Epidermal melanocyte (primary cell): ENCODE data around the gene LCLAT1.
"Not testable (repeated sequence)": the region's sequence is repeated elsewhere in the genome, so short reads cannot be mapped to it uniquely, and the experiment has no call there.

Experiments
- DNase-seq: peaks from one replicate; pipeline ENCODE4 v3.0.0; 2011; ENCODE audit warnings: low spot score; ENCODE audit not compliant: insufficient read length

The LCLAT1 gene

DNA sequence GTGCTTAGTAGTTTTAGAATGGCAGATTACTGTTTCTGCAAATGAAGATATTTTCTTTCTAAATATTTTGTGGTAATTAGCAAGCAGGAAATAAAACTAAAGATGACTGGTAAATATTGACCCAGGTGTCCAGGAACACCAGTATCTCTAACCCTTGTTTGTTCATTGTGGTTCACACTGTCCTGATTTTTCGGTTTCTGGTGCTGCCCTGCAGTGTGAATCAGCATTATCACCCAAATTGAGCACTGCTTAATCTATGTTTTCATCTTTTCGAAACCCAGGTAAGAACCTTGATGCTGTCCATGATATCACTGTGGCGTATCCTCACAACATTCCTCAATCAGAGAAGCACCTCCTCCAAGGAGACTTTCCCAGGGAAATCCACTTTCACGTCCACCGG lies 192.8 kb downstream of the LCLAT1 start:
- DNase-seq = no peak

- no peak for DNase-seq
Observed at GRCh38 chr2:30641765-30642345, 194.8 kb downstream of the LCLAT1 start.

GRCh38 chr2:30643013-30643412 lies 196.0 kb downstream of the LCLAT1 start:
- DNase-seq = not testable (repeated sequence)

DNA sequence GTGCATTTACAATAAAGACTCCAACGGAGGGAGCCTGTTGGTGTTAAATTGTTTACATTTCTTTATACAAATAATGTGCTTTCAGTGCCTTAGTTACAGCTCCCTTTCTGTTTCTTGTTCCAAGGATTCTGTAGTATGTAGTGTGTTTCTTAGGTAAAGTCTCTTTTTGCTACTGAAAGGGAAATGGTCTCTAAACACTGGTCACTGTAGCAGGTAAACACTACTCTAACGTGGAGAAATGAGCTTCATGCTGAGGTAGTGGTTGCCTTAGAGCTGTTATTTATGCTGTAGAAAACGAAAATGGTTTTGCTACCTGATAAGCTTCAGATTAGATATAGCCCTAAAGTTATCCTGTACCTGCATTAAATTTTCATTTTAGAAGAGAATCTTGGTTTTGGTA lies 196.6 kb downstream of the LCLAT1 start:
- DNase-seq = no peak

- DNase-seq = no peak
Observed at GRCh38 chr2:30645081-30645744, 198.2 kb downstream of the LCLAT1 start.

GRCh38 chr2:30645745-30646119 lies 198.7 kb downstream of the LCLAT1 start:
- DNase-seq = no peak

DNA sequence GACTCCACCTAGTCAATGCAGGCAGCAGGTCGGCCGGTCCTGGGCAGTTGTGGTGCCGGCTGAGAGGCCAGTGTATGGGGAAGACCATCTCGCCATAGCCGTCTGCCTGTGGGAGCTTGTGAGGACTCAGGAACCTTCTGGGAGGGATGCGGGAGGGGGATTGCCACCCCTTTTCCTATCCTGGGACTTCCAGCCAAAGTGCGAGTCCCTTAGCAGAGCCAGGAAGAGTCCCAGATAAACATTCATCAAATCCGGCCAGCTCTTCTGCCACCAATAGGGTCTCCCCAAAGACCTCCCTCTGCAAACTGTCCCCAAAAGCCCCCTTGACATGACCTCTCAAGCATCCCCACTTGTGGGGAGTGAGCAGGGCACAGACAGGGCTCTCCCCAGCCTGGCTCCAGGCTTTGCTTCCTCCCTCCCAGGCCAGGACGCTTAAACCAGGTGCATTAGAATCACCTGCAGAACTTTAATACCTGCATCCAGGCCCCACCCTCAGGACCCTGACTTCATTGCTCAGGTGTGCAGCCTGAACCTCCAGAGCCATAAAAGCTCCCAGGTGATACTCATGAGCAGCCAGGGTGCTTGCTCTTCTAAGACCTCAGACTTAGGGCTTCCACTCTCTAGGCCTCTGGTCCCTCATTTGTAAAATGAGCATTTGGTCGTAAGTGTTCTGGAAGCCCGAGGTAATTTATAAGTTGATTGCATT lies 200.9 kb downstream of the LCLAT1 start:
- DNase-seq = no peak

GRCh38 chr2:30649278-30649677 lies 202.2 kb downstream of the LCLAT1 start:
- no peak for DNase-seq

DNA sequence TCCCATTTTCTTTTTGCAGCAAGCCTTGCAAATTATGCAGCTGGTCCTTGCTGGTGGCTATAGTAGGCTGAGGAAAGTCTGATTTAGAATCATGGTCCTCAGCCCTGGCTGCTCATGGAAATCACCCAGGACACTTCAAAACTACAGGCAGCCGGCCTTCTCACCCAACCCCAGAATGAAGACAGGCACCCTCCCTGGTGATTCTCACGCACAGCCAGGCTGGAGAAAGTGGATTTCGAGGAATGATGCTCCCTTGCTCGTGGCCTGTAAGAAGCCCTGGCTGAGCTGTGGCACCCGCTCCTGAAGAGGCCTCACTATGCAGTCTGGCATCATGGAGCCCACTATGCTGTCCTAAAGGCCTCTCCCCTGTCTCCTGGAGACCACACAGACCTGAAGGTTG lies 202.8 kb downstream of the LCLAT1 start:
- DNase-seq = no peak

GRCh38 chr2:30652271-30652915 lies 205.3 kb downstream of the LCLAT1 start:
- no peak for DNase-seq

GRCh38 chr2:30653847-30654246 lies 206.8 kb downstream of the LCLAT1 start:
- DNase-seq = no peak

DNA sequence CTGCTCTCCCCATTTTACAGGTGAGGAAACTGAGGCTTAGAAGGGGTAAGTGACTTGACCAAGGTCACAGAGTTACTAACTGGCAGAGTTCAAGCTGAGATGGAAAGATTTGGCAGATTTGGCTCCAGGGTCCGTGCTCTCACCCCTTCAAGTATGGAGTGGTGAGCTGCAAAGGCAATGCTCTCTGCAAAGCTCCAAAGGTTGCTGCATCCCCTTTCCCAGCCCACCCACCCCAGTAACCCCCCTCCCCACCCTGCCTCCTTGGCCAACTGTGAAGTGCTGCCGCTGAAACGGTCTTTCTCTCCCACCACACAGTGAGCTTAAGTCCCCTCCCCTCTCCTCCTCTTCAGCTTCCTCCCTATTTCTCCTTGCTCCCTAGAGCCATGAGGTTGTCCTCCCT lies 207.4 kb downstream of the LCLAT1 start:
- DNase-seq = no peak

- no peak for DNase-seq
Observed at GRCh38 chr2:30655211-30655610, 208.2 kb downstream of the LCLAT1 start.

GRCh38 chr2:30655660-30656059 lies 208.6 kb downstream of the LCLAT1 start:
- DNase-seq = no peak

- DNase-seq = no peak
Observed at GRCh38 chr2:30656079-30656478, 209.0 kb downstream of the LCLAT1 start.

GRCh38 chr2:30661173-30662107 lies 214.4 kb downstream of the LCLAT1 start:
- DNase-seq = no peak

DNA sequence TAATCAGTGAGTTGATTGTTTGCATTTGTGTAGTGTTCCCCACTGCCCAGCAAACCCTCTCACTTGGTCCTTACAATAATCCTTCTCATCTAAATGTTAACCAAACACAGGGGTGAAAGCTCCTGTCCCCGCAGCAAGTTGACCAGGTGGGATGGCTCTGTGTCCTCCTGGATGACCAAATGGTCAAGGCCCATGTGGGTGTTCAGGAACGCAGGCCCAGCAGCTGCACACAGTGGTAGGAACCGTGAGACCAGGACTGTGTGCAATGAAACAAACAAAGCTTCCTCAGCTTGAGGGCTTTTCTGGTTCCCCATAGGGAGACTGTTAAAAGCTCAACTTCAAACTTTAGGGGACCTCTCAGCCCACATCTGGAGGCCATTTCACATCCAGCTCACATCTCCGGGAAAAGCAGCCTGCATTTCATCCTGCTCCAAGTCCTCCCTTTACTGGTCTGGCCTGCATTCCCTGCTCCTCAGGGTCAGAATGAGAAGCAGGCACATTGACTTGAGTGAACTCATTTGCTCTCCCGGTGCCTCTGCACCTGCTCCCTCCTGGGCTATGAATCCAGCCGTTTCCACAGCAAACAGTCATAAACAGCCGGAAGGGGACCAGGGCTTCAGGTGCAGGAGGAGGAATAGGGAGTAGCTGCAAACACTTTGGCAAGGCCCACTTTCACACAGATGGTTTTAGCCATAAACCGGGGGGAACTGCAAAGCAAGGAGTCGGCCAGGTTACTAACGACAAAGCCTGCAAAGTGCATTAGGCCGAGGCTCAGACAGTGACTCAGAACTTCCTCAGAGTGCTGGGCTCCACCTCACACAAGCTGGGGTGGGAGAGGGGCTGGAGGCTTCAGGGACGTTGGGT lies 215.5 kb downstream of the LCLAT1 start:
- DNase-seq = no peak

GRCh38 chr2:30663321-30663720 lies 216.3 kb downstream of the LCLAT1 start:
- no peak for DNase-seq

DNA sequence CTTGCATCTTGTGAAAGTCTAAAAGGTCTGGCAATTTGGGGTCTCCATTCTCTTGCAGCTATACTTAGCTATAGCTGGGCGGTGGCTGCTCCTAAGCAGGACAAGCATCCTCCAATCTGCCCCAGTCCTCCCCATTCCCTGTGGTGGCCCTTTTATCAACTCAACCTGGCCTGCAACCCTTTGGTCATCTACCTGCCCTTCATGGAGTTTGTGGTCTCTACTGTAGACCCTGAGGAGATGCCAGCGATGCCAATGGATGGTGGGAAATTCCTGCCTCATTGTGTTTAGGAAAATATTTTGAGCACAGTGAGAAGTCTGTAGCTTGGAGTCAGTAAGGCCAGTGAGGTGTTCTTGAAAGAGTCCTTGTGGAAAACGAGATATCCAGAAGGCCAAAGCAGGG lies 216.8 kb downstream of the LCLAT1 start:
- no peak for DNase-seq

DNA sequence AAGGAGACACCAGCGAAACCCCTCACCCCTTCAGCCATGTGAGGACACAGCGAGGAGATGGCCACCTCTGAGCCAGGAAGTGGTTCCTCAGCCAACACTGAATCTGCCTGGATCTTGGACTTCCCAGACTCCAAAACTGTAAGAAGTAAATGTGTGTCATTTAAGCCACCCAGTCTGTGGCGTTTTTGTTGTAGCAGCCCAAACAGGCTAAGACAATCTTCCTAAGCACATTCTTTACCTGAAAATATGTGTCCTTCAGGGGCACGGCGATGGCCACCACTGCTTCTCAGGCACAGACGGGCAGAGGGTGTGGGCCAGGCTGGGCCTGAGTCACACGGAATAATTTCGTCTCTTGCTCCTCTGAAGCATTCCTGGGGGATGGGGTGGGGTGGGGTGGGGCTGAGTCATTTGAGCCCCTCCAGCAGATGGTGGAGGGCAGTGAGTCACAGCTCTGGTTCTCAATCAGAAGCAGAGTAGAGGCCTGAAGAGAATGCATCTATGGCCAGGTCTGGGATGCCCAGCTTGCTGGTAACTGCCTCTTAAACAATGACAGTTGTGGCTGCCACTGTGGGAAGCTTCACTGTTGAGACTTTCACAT lies 217.8 kb downstream of the LCLAT1 start:
- DNase-seq = peak; percentile 30
